Neural progenitor cell (in vitro differentiated cells): ENCODE results near the gene ARID3A. TPM values are rescaled to one million over a fixed set of nuclear protein-coding genes. Genes with fewer than 3 reads are reported as not detected.

ENCODE experiments used
- DNase-seq: peaks from one replicate; pipeline ENCODE4 v3.0.0-alpha.2; 2016; ENCODE audit warnings: low spot score
- H2AFZ ChIP-seq: fragments of 200-600 bp; sonication (generic); replicated peaks from 2 replicates; pipeline ENCODE4 v1.6.1; 2016; ENCODE audit warnings: antibody characterized with exemption
- H3F3A ChIP-seq: fragments of 200-600 bp; sonication (generic); 2 replicates; pipeline ENCODE4 v1.6.1; 2016; ENCODE audit warnings: antibody characterized with exemption, low read depth
- H3K27ac ChIP-seq: fragments of 200-600 bp; sonication (generic); 2 replicates; pipeline ENCODE4 v1.5.1; 2016; ENCODE audit warnings: mild to moderate bottlenecking
- H3K27me3 ChIP-seq: fragments of 200-600 bp; sonication (generic); 2 replicates; pipeline ENCODE4 v1.6.1; 2016; ENCODE audit warnings: mild to moderate bottlenecking, moderate library complexity
- H3K36me3 ChIP-seq: fragments of 200-600 bp; sonication (generic); 2 replicates; pipeline ENCODE4 v1.5.1; 2016
- H3K4me1 ChIP-seq: fragments of 200-600 bp; sonication (generic); 2 replicates; pipeline ENCODE4 v1.6.1; 2016; ENCODE audit warnings: mixed run types
- H3K4me2 ChIP-seq: fragments of 200-600 bp; sonication (generic); 2 replicates; pipeline ENCODE4 v1.6.1; 2016
- H3K4me3 ChIP-seq: fragments of 200-600 bp; sonication (generic); 2 replicates; pipeline ENCODE4 v1.5.1; 2016
- H3K79me2 ChIP-seq: fragments of 200-600 bp; sonication (generic); 2 replicates; pipeline ENCODE4 v1.6.1; 2016; ENCODE audit warnings: low read depth
- H3K9ac ChIP-seq: fragments of 200-600 bp; sonication (generic); 2 replicates; pipeline ENCODE4 v1.6.1; 2016
- H3K9me3 ChIP-seq: fragments of 200-600 bp; sonication (generic); 2 replicates; pipeline ENCODE4 v1.5.1; 2016; ENCODE audit warnings: low read depth
- H4K20me1 ChIP-seq: fragments of 200-600 bp; sonication (generic); 2 replicates; pipeline ENCODE4 v1.6.1; 2016; ENCODE audit warnings: low read depth
- H3K27ac Mint-ChIP-seq: 3 replicates; pipeline ENCODE4 v1.8.0; 2021; ENCODE audit warnings: mixed read lengths
- H3K27me3 Mint-ChIP-seq: 2 replicates; pipeline ENCODE4 v1.8.0; 2022; ENCODE audit warnings: low read depth, mild to moderate bottlenecking, inconsistent platforms, moderate library complexity, mixed read lengths; ENCODE audit not compliant: insufficient read depth
- H3K36me3 Mint-ChIP-seq: 3 replicates; pipeline ENCODE4 v1.8.0; 2021; ENCODE audit warnings: mixed read lengths
- H3K4me1 Mint-ChIP-seq: 3 replicates; pipeline ENCODE4 v1.8.0; 2021; ENCODE audit warnings: mixed read lengths
- H3K4me3 Mint-ChIP-seq: 3 replicates; pipeline ENCODE4 v1.8.0; 2021; ENCODE audit warnings: mild to moderate bottlenecking, moderate library complexity, mixed read lengths
- H3K9me3 Mint-ChIP-seq: 3 replicates; pipeline ENCODE4 v1.8.0; 2020; ENCODE audit warnings: mixed read lengths
- EZH2 ChIP-seq: fragments of 200-600 bp; sonication (generic); IDR thresholded peaks from 2 replicates; pipeline ENCODE4 v1.6.1; 2017; ENCODE audit warnings: antibody characterized with exemption, mild to moderate bottlenecking, moderate library complexity
- EZH2phosphoT487 ChIP-seq: fragments of 200-600 bp; sonication (generic); IDR thresholded peaks from 2 replicates; pipeline ENCODE4 v1.6.1; 2017; ENCODE audit warnings: antibody characterized with exemption
- total RNA-seq: library from RNA; depleted of rRNA; stranded (reverse); fragments of >200 nt; gene quantifications from 2 replicates; pipeline ENCODE4 v1.2.3, GENCODE V29; 2015; ENCODE audit warnings: low replicate concordance
- TF ChIP-seq, protein P1 (sequence below): fragments of 200-600 bp; sonication (generic); IDR thresholded peaks from 2 replicates; pipeline ENCODE4 v1.5.1; 2017; ENCODE audit warnings: antibody characterized with exemption, mild to moderate bottlenecking

The ARID3A gene
- total RNA-seq, 1 donor from 2014 or later: 25.5 TPM

DNA sequence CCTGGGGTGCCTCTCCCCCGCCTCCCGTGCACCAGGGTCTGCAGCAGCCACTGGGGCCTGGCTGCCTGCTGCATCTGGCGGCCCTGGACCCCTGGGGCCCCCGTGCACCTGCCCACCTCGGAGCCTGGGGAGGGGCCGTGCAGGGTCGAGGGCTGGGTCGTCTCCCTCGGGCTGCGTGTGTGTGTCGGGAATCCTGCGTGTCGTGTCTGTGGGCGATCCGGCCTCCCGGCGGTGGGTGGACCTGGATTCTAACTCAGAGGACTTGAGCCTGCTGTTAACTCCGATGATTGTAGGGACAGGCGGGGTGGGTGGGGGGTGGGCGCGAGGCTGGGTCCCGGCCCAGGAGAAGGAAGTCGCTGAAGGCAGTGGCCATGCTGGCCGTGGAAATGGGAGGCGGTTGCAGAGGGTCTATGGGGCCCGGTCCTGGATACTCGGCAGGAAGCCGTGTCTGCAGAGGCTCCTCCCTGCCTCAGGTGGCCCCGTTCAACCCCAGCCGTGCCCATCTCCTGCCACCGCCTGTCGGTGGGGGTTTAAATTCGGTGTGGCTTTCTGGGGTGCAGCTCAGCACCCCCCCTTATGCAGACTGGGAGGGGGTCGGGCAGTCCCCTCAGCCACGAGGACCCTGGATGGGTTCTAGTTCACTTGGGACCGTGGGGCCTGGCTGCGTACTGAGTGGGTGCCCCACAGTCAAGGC is 48.9 kb downstream of the ARID3A start:
- Histone ChIP-seq H3K9ac (no peak overlapping the region), H4K20me1 (peaks cover 6% of the 10 kb centered on the region), H3K36me3 (peaks cover 14% of the 10 kb centered on the region), H2AFZ (no peak overlapping the region), H3K79me2 (no peaks in the 10 kb centered on the region), H3K9me3 (peaks cover 5% of the 10 kb centered on the region), H3K4me1 (peaks cover 5% of the 10 kb centered on the region), H3K27ac (peak overlapping the region; percentile 53), H3F3A (peaks cover 22% of the 10 kb centered on the region), H3K27me3 (no peaks in the 10 kb centered on the region), H3K4me3 (no peak overlapping the region), H3K4me2 (no peak overlapping the region)
- Mint-ChIP-seq H3K27me3 (peaks cover 7% of the 10 kb centered on the region), H3K27ac (no peak overlapping the region), H3K4me3 (no peak overlapping the region), H3K9me3 (peaks cover 6% of the 10 kb centered on the region), H3K4me1 (peaks cover 4% of the 10 kb centered on the region), H3K36me3 (peaks cover 14% of the 10 kb centered on the region)
- TF ChIP-seq EZH2phosphoT487 (no peak), EZH2 (no peak)
- TF ChIP-seq, protein P1, sequence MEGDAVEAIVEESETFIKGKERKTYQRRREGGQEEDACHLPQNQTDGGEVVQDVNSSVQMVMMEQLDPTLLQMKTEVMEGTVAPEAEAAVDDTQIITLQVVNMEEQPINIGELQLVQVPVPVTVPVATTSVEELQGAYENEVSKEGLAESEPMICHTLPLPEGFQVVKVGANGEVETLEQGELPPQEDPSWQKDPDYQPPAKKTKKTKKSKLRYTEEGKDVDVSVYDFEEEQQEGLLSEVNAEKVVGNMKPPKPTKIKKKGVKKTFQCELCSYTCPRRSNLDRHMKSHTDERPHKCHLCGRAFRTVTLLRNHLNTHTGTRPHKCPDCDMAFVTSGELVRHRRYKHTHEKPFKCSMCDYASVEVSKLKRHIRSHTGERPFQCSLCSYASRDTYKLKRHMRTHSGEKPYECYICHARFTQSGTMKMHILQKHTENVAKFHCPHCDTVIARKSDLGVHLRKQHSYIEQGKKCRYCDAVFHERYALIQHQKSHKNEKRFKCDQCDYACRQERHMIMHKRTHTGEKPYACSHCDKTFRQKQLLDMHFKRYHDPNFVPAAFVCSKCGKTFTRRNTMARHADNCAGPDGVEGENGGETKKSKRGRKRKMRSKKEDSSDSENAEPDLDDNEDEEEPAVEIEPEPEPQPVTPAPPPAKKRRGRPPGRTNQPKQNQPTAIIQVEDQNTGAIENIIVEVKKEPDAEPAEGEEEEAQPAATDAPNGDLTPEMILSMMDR: no peak
- no peak for DNase-seq

DNA sequence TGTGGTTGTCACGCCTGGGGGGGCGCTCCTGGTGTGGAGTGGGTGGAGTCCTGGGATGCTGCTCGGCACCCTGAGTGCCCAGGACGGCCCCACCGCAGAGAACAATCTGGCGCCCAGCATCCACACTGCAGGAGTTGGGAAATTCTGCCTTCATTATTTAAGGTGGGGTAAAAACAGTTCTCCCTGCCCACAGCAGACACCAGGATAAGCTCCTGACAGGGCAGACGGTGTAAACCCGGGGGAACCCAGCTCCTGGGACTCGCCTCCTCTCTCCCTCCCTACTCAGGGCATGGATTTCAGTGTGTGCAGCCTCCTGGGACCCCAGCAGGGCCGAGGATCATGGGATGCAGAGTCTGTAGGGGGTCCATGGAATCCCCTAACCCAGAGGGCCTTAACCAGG is 50.6 kb downstream of the ARID3A start:
- peaks cover 6% of the 10 kb centered on the region for H4K20me1 ChIP-seq
- peaks cover 4% of the 10 kb centered on the region for H3K27me3 Mint-ChIP-seq
- H3K9me3 ChIP-seq: no peaks in the 10 kb centered on the region
- no peak overlapping the region for H3K4me3 ChIP-seq
- H3K36me3 Mint-ChIP-seq: peaks cover 5% of the 10 kb centered on the region
- H3K4me3 Mint-ChIP-seq: no peak overlapping the region
- no peaks in the 10 kb centered on the region for H3K9me3 Mint-ChIP-seq
- DNase-seq: no peak
- H3K4me2 ChIP-seq: no peak overlapping the region
- no peaks in the 10 kb centered on the region for H3K36me3 ChIP-seq
- H3K27me3 ChIP-seq: no peaks in the 10 kb centered on the region
- peaks cover 32% of the 10 kb centered on the region for H3F3A ChIP-seq
- no peak overlapping the region for H3K27ac Mint-ChIP-seq
- no peak overlapping the region for H2AFZ ChIP-seq
- no peak overlapping the region for H3K9ac ChIP-seq
- peaks cover 13% of the 10 kb centered on the region for H3K4me1 Mint-ChIP-seq
- H3K79me2 ChIP-seq: no peaks in the 10 kb centered on the region
- TF ChIP-seq EZH2 (no peak), EZH2phosphoT487 (no peak)
- TF ChIP-seq, protein P1: no peak
- H3K4me1 ChIP-seq: peaks cover 16% of the 10 kb centered on the region
- H3K27ac ChIP-seq: no peak overlapping the region

DNA sequence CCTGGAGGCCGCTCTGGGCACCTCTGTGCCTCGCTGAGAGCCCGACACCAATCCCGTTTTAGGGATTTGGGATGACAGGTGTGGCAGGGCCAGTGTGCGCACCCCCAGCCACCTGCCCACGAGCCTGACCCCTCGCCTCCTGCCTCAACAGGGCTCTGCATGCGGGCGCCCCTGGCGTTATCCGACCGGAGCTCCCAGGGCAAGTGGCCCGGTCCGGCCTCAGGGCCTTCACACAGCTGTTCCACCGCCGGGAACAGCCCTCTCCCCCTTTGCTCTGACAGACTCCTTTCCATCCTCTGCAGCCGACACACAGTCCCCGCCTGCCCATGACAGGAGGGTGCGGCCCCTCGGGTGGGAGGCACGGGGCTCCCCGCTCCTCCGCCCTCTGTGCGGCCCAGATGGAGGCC is 51.2 kb downstream of the ARID3A start:
- Histone ChIP-seq H3K36me3 (no peaks in the 10 kb centered on the region), H3F3A (peaks cover 35% of the 10 kb centered on the region), H3K4me1 (peaks cover 16% of the 10 kb centered on the region), H2AFZ (no peak overlapping the region), H3K4me3 (no peak overlapping the region), H3K9me3 (no peaks in the 10 kb centered on the region), H3K27me3 (no peaks in the 10 kb centered on the region), H3K27ac (no peak overlapping the region), H3K4me2 (no peak overlapping the region), H3K79me2 (no peaks in the 10 kb centered on the region), H4K20me1 (peaks cover 6% of the 10 kb centered on the region), H3K9ac (no peak overlapping the region)
- no peak for TF ChIP-seq EZH2phosphoT487
- TF ChIP-seq, protein P1: no peak
- no peak for TF ChIP-seq EZH2
- no peak for DNase-seq
- Mint-ChIP-seq H3K4me3 (no peak overlapping the region), H3K4me1 (peaks cover 13% of the 10 kb centered on the region), H3K36me3 (peaks cover 5% of the 10 kb centered on the region), H3K9me3 (no peaks in the 10 kb centered on the region), H3K27ac (no peak overlapping the region), H3K27me3 (peaks cover 4% of the 10 kb centered on the region)
